NAMALWA (cell line): ENCODE data around the gene MGAT3.
"Not testable (repeated sequence)": the region's sequence is repeated elsewhere in the genome, so short reads cannot be mapped to it uniquely, and the experiment has no call there.

Experiments used
- DNase-seq: peaks from one replicate; pipeline ENCODE4 v3.0.0-alpha.2; 2015; ENCODE audit warnings: low spot score

The MGAT3 gene

DNA sequence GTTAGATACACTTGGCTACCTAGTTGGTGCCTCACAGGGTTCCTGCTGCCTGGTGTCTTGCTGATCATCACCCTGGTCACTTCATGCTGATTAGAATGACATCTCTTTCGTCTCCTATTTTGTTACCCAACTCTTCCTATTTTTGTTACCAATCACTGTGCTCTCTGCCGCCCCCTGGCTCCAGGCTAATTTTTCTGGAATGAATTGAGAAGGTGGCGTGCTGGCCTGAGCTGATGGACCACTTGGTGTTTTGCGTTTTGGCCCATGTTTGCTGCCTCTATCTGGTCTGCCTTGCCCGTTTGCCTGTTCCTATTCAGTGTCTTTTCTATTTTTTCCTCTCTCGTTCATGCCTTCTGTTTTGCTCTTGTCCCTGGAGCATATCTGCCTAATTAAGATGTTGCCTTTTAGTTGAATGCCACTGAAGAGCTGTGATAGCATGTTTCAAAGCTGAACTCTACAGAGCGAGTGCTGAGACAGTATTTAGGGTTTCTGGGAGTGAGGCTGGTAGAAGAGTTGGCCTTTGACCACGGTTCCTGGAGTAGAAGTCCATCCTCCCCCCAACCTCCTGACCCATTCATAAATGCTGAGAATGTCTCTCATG lies 57.7 kb downstream of the MGAT3 start:
- DNase-seq = peak; percentile 71

GRCh38 chr22:39515266-39516050 lies 58.6 kb downstream of the MGAT3 start:
- no peak for DNase-seq

GRCh38 chr22:39517470-39517869 lies 60.7 kb downstream of the MGAT3 start:
- no peak for DNase-seq

- DNase-seq = no peak
Measured at GRCh38 chr22:39518144-39518786, 61.5 kb downstream of the MGAT3 start.

GRCh38 chr22:39518996-39519680 lies 62.3 kb downstream of the MGAT3 start:
- peak; percentile 49 for DNase-seq

- peak; percentile 99 for DNase-seq
Measured at GRCh38 chr22:39519681-39520225, 62.9 kb downstream of the MGAT3 start.

- DNase-seq = peak; percentile 61
Measured at GRCh38 chr22:39520226-39521105, 63.7 kb downstream of the MGAT3 start, which contains the start of gene ATF4. ATF4 (plus strand) TSS chr22:39520562; CDS start chr22:39521446, 884 bp downstream.

GRCh38 chr22:39521106-39521885 lies 64.5 kb downstream of the MGAT3 start:
- DNase-seq = peak; percentile 30

- not testable (repeated sequence) for DNase-seq
Measured at GRCh38 chr22:39522091-39522490, 65.3 kb downstream of the MGAT3 start.

- peak; percentile 73 for DNase-seq
Measured at GRCh38 chr22:39522567-39523300, 65.9 kb downstream of the MGAT3 start.

DNA sequence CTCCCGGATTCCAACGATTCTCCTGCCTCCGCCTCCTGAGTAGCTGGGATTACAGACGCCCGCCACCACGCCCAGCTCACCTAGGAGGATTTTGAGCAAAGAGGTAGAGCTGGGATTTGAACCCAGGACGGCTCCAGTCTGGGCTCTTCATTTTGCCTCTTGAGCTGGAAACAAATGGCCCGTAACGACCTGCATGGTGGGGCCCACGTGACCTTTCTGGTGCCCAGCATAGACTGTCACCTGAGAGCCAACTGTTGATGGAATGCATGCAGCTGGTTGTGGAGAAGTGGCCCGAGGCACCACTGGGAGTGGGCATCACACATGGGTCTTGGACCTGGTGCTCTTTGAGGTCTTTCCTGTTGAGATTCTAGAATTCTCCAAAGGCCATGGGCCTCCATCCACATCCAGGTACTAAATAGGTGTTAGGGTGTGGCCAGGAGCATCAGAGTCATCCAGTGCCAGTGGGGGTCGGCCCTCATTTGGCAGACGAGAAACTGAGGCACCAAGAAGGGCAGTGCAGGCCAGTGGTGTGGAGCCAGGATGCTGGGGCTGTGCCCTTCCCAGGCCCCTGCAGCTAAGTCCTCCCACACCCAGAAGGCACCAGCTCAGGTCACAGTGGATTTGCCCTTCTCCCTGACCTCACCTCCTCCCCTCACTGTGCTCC lies 67.4 kb downstream of the MGAT3 start:
- peak; percentile 44 for DNase-seq

DNA sequence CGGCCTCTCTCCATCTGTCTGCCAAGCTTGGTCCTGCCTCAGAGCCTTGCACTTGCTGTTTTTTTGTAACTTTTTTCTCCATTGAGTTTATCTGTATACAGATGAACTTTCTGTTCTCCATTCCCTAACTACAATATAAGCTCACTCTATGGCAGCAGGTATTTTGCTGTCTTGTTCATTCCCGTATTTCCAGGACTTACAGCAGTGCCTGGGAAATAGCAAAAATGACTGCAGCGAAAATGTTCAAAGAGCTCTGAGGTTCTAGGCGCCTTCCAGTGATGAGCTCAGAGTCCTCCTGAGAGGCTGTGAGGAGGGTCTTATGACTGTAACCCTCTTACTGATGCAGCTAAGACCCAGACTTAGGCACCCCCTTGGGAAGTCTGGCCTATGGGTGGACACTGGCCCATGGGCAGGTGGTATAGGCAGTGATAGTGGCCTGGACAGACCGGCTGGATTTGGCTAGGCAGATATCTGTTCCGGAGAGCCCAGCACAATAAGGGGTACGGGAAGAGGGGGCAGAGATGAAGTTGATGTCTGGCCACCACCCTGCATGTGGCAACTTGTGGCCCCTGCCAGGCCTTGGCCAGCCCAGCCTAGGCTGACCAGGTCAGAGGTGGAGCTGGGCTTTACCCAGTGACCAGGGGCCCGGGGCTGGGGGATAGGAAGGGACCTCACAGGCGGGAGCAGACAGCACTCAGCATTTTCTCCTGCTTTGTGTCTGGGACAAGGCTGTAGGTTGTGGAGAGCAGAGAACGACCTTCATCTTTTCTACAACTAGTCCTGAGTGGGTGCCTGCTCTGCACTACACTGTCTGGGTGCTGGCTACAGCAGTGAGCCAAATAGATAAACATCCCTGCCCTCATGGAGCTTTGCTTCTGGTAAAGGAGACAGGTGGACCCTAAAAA lies 68.2 kb downstream of the MGAT3 start:
- peak; percentile 51 for DNase-seq

DNA sequence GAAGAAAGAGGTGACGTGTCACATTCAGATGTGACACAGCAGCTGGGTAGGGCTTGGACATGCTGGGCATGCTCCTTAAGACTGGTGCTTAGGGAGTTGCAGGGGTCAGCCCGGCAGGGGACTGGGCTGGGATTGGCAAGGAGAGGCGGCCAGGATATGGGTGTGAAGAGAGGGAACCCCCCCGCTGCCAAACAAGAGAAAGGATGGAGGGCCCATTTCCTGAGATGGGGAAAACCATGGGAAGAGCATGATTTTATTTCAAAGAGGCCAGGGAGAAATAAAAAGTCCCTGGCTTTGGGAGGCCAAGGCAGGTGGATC lies 68.8 kb downstream of the MGAT3 start:
- no peak for DNase-seq

DNA sequence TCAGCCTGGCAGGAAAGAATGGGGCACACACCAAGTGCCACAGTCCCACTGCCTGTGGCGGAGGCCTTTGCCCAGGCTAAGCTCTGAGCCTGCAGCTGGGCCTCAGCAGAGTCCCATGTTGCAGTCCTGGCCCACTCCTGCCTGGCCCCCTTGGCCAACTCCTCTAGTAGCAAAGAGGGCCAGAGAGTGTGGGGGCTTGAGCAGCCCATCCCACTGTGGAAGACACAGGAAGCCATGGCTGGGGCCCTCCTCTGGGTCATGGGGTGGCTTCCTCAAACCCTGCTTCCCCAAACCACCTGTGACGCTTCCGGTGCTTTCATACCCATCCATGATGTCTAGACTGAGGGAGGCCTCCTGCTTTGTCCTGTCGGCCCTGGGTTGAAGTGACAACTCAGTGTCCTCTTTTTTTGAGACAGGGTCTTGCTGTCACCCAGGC lies 69.9 kb downstream of the MGAT3 start:
- DNase-seq = peak; percentile 66

- peak; percentile 65 for DNase-seq
Measured at GRCh38 chr22:39527481-39527961, 70.7 kb downstream of the MGAT3 start.

- DNase-seq = peak; percentile 47
Measured at GRCh38 chr22:39528080-39528661, 71.4 kb downstream of the MGAT3 start.

- DNase-seq = peak; percentile 95
Measured at GRCh38 chr22:39528681-39529486, 72.1 kb downstream of the MGAT3 start.
